GM19468 (cell line): ENCODE results near the gene FES.

Experiments
- ATAC-seq: cut with Tn5 transposase; IDR thresholded peaks from one replicate; pipeline ENCODE4 v1.9.1; 2021; ENCODE audit warnings: mild to moderate bottlenecking, moderate library complexity, moderate number of reproducible peaks; ENCODE audit not compliant: unreplicated experiment; ENCODE audit errors: extremely low read depth

The FES gene

GRCh38 chr15:90860450-90860849 lies 23.9 kb upstream of the FES start:
- no peak for ATAC-seq

- no peak for ATAC-seq
These were observed 23.2 kb upstream of the FES start for GRCh38 chr15:90860942-90861675.

- no peak for ATAC-seq
These were observed 21.8 kb upstream of the FES start for GRCh38 chr15:90862487-90862886.

- ATAC-seq: no peak
These were observed 21.1 kb upstream of the FES start for GRCh38 chr15:90862964-90863778.

- no peak for ATAC-seq
These were observed 20.3 kb upstream of the FES start for GRCh38 chr15:90863987-90864386.

- ATAC-seq: no peak
These were observed 19.8 kb upstream of the FES start for GRCh38 chr15:90864507-90864906.

GRCh38 chr15:90865702-90866101 lies 18.6 kb upstream of the FES start:
- ATAC-seq: no peak

GRCh38 chr15:90866161-90866715 lies 18.1 kb upstream of the FES start:
- ATAC-seq: no peak

GRCh38 chr15:90866800-90867199 lies 17.5 kb upstream of the FES start:
- ATAC-seq: no peak

- ATAC-seq: no peak
These were observed 16.0 kb upstream of the FES start, which contains the start of gene FURIN for GRCh38 chr15:90868261-90868689. TSS of gene FURIN (plus strand) at chr15:90868588. CDS start at chr15:90875741, 7,153 bp downstream.

GRCh38 chr15:90869140-90869541 lies 15.2 kb upstream of the FES start:
- no peak for ATAC-seq

GRCh38 chr15:90869601-90870353 lies 14.5 kb upstream of the FES start:
- ATAC-seq: no peak

GRCh38 chr15:90870354-90871138 lies 13.8 kb upstream of the FES start:
- ATAC-seq: no peak

- peak; percentile 15 for ATAC-seq
These were observed 13.1 kb upstream of the FES start for GRCh38 chr15:90871139-90871715.

GRCh38 chr15:90871716-90872485 lies 12.4 kb upstream of the FES start:
- ATAC-seq: peak; percentile 22

GRCh38 chr15:90872486-90873184 lies 11.7 kb upstream of the FES start:
- ATAC-seq: no peak

- ATAC-seq: no peak
These were observed 10.8 kb upstream of the FES start for GRCh38 chr15:90873488-90873997.
